Measurements from ENCODE around the gene KRTAP4-3. TPM values are rescaled to one million over a fixed set of nuclear protein-coding genes. Genes with fewer than 3 reads are reported as not detected.
"Not testable (repeated sequence)": the region's sequence is repeated elsewhere in the genome, so short reads cannot be mapped to it uniquely, and the experiment has no call there.

The KRTAP4-3 gene
- polyA plus RNA-seq, 3 donors: not detected

- DNase-seq (ENCODE audit: extremely low read depth in 1 of 11, low read depth in 9 of 11, low spot score in 4 of 11): not testable (repeated sequence)
Measured at GRCh38 chr17:41123292-41123990, 44.6 kb downstream of the KRTAP4-3 start.

- DNase-seq (ENCODE audit: extremely low read depth in 1 of 11, low read depth in 9 of 11, low spot score in 4 of 11): no peak
Measured at GRCh38 chr17:41121742-41122141, 46.3 kb downstream of the KRTAP4-3 start.

GRCh38 chr17:41119696-41120690, 48.0 kb downstream of the KRTAP4-3 start:
- not testable (repeated sequence) for DNase-seq (ENCODE audit: extremely low read depth in 1 of 11, low read depth in 9 of 11, low spot score in 4 of 11)

GRCh38 chr17:41118721-41119120, 49.3 kb downstream of the KRTAP4-3 start:
- no peak for DNase-seq (ENCODE audit: extremely low read depth in 1 of 11, low read depth in 9 of 11, low spot score in 4 of 11)

GRCh38 chr17:41117846-41118386, 50.1 kb downstream of the KRTAP4-3 start, which contains the start of gene KRTAP4-11:
KRTAP4-11 (minus strand) TSS chr17:41118373; CDS start chr17:41118315, 58 bp downstream.
- DNase-seq (ENCODE audit: extremely low read depth in 1 of 11, low read depth in 9 of 11, low spot score in 4 of 11): not testable (repeated sequence)

Other genes with a start within 250 kb of the KRTAP4-3 start
- gene KRT23, start 230.6 kb downstream of the KRTAP4-3 start, polyA plus RNA-seq (ENCODE audit: insufficient read length in 3 of 3): 1 to 10 TPM in 1 of 3 donors, under 1 TPM in 2; 0.80 to 1.4 (median 0.94) TPM
- gene KRT39, start 201.3 kb downstream of the KRTAP4-3 start, polyA plus RNA-seq (ENCODE audit: insufficient read length in 3 of 3): not detected
- gene KRT40, start 183.9 kb downstream of the KRTAP4-3 start, polyA plus RNA-seq (ENCODE audit: insufficient read length in 3 of 3): not detected
- not detected for gene KRTAP3-3, start 174.1 kb downstream of the KRTAP4-3 start, polyA plus RNA-seq (ENCODE audit: insufficient read length in 3 of 3)
- gene KRTAP3-2, start 168.3 kb downstream of the KRTAP4-3 start, polyA plus RNA-seq (ENCODE audit: insufficient read length in 3 of 3): not detected
- not detected for gene KRTAP3-1, start 159.1 kb downstream of the KRTAP4-3 start, polyA plus RNA-seq (ENCODE audit: insufficient read length in 3 of 3)
- gene KRTAP1-5, start 141.0 kb downstream of the KRTAP4-3 start, polyA plus RNA-seq (ENCODE audit: insufficient read length in 3 of 3): not detected
- not detected for gene KRTAP1-4, start 138.0 kb downstream of the KRTAP4-3 start, polyA plus RNA-seq (ENCODE audit: insufficient read length in 3 of 3)
- not detected for gene KRTAP1-3, start 133.3 kb downstream of the KRTAP4-3 start, polyA plus RNA-seq (ENCODE audit: insufficient read length in 3 of 3)
- not detected for gene KRTAP1-1, start 126.8 kb downstream of the KRTAP4-3 start, polyA plus RNA-seq (ENCODE audit: insufficient read length in 3 of 3)
- not detected for gene KRTAP2-1, start 120.9 kb downstream of the KRTAP4-3 start, polyA plus RNA-seq (ENCODE audit: insufficient read length in 3 of 3)
- gene KRTAP2-2, start 113.0 kb downstream of the KRTAP4-3 start, polyA plus RNA-seq (ENCODE audit: insufficient read length in 3 of 3): not detected
- not detected for gene KRTAP2-3, start 108.1 kb downstream of the KRTAP4-3 start, polyA plus RNA-seq (ENCODE audit: insufficient read length in 3 of 3)
- not detected for gene KRTAP2-4, start 102.3 kb downstream of the KRTAP4-3 start, polyA plus RNA-seq (ENCODE audit: insufficient read length in 3 of 3)
- gene KRTAP4-7, start 84.1 kb downstream of the KRTAP4-3 start, polyA plus RNA-seq (ENCODE audit: insufficient read length in 3 of 3): not detected
- gene KRTAP4-8, start 70.1 kb downstream of the KRTAP4-3 start, polyA plus RNA-seq (ENCODE audit: insufficient read length in 3 of 3): not detected
- gene KRTAP4-16, start 66.0 kb downstream of the KRTAP4-3 start, polyA plus RNA-seq (ENCODE audit: insufficient read length in 3 of 3): not detected
- gene KRTAP4-9, start 62.8 kb downstream of the KRTAP4-3 start, polyA plus RNA-seq (ENCODE audit: insufficient read length in 3 of 3): not detected
- gene KRTAP4-11, start 49.8 kb downstream of the KRTAP4-3 start, polyA plus RNA-seq (ENCODE audit: insufficient read length in 3 of 3): not detected
- gene KRTAP4-12, start 44.0 kb downstream of the KRTAP4-3 start, polyA plus RNA-seq (ENCODE audit: insufficient read length in 3 of 3): not detected
- gene KRTAP4-6, start 27.7 kb downstream of the KRTAP4-3 start, polyA plus RNA-seq (ENCODE audit: insufficient read length in 3 of 3): not detected
- not detected for gene KRTAP4-5, start 18.4 kb downstream of the KRTAP4-3 start, polyA plus RNA-seq (ENCODE audit: insufficient read length in 3 of 3)
- not detected for gene KRTAP4-4, start 7.5 kb downstream of the KRTAP4-3 start, polyA plus RNA-seq (ENCODE audit: insufficient read length in 3 of 3)
- gene KRTAP4-2, start 10.0 kb upstream of the KRTAP4-3 start, polyA plus RNA-seq (ENCODE audit: insufficient read length in 3 of 3): not detected
- gene KRTAP4-1, start 16.7 kb upstream of the KRTAP4-3 start, polyA plus RNA-seq (ENCODE audit: insufficient read length in 3 of 3): not detected
- gene KRTAP9-1, start 21.7 kb upstream of the KRTAP4-3 start, polyA plus RNA-seq (ENCODE audit: insufficient read length in 3 of 3): not detected
- not detected for gene KRTAP9-2, start 58.4 kb upstream of the KRTAP4-3 start, polyA plus RNA-seq (ENCODE audit: insufficient read length in 3 of 3)
- not detected for gene KRTAP9-3, start 64.2 kb upstream of the KRTAP4-3 start, polyA plus RNA-seq (ENCODE audit: insufficient read length in 3 of 3)
- not detected for gene KRTAP9-8, start 69.8 kb upstream of the KRTAP4-3 start, polyA plus RNA-seq (ENCODE audit: insufficient read length in 3 of 3)
- not detected for gene KRTAP9-4, start 81.5 kb upstream of the KRTAP4-3 start, polyA plus RNA-seq (ENCODE audit: insufficient read length in 3 of 3)
- gene KRTAP9-9, start 87.2 kb upstream of the KRTAP4-3 start, polyA plus RNA-seq (ENCODE audit: insufficient read length in 3 of 3): not detected
- gene KRTAP9-6, start 97.2 kb upstream of the KRTAP4-3 start, polyA plus RNA-seq (ENCODE audit: insufficient read length in 3 of 3): under 1 TPM in 1 of 3 donors, not detected in 2; 0.19 TPM
- not detected for gene KRTAP9-7, start 107.5 kb upstream of the KRTAP4-3 start, polyA plus RNA-seq (ENCODE audit: insufficient read length in 3 of 3)
- gene KRTAP29-1, start 134.6 kb upstream of the KRTAP4-3 start, polyA plus RNA-seq (ENCODE audit: insufficient read length in 3 of 3): not detected
- gene KRTAP16-1, start 141.1 kb upstream of the KRTAP4-3 start, polyA plus RNA-seq (ENCODE audit: insufficient read length in 3 of 3): not detected
- gene KRTAP17-1, start 147.5 kb upstream of the KRTAP4-3 start, polyA plus RNA-seq (ENCODE audit: insufficient read length in 3 of 3): under 1 TPM in 1 of 3 donors, not detected in 2; 0.17 TPM
- not detected for gene KRT33A, start 182.6 kb upstream of the KRTAP4-3 start, polyA plus RNA-seq (ENCODE audit: insufficient read length in 3 of 3)
- gene KRT33B, start 201.6 kb upstream of the KRTAP4-3 start, polyA plus RNA-seq (ENCODE audit: insufficient read length in 3 of 3): not detected
- gene KRT34, start 214.1 kb upstream of the KRTAP4-3 start, polyA plus RNA-seq (ENCODE audit: insufficient read length in 3 of 3): not detected
- gene KRT31, start 229.4 kb upstream of the KRTAP4-3 start, polyA plus RNA-seq (ENCODE audit: insufficient read length in 3 of 3): not detected

Measured in renal cortex interstitium (tissue), 11 donors.